Caco-2 (cell line): Measurements from ENCODE around the gene ICAM5. TPM values are rescaled to one million over a fixed set of nuclear protein-coding genes. Genes with fewer than 3 reads are reported as not detected.

ENCODE experiments used
- BruUV-seq: library from RNA; stranded (reverse); fragments of 400-500 nt; replicated peaks from 2 replicates; lab custom pipeline; 2021; lab: Mats Ljungman, UMichigan
- CTCF ChIA-PET: fragments of 300-600 bp; sonication (Branson Sonifier 250); formaldehyde crosslinking; loops from one replicate; lab custom pipeline; 2022; ENCODE audit warnings: antibody characterized with exemption; lab: Charles Lee
- POLR2A ChIA-PET: fragments of 300-600 bp; sonication (Branson Sonifier 250); formaldehyde crosslinking; loops from one replicate; lab custom pipeline; 2022; ENCODE audit warnings: antibody characterized with exemption; lab: Charles Lee
- DNase-seq, 2 experiments: peaks; one replicate each; pipeline versions ENCODE4 v3.0.0 to v3.0.0-alpha.2; 2020 to 2022
- H3K27me3 ChIP-seq: replicated peaks from 2 replicates; pipeline ENCODE4 v1.6.0; 2011; ENCODE audit warnings: low read length; ENCODE audit not compliant: control insufficient read depth, insufficient read depth
- H3K36me3 ChIP-seq: 2 replicates; pipeline ENCODE4 v1.5.1; 2011; ENCODE audit warnings: low read length; ENCODE audit not compliant: control insufficient read depth, insufficient read depth
- H3K4me1 ChIP-seq: fragments of 250-450 bp; sonication (Bioruptor Pico); 2 replicates; pipeline ENCODE4 v1.5.1; 2020; ENCODE audit warnings: mild to moderate bottlenecking
- H3K4me3 ChIP-seq: 2 replicates; pipeline ENCODE4 v1.5.1; 2011; ENCODE audit warnings: low read depth, mild to moderate bottlenecking, control low read depth, low read length
- H3K9me3 ChIP-seq: fragments of 250-450 bp; sonication (Bioruptor Pico); 2 replicates; pipeline ENCODE4 v1.5.1; 2020; ENCODE audit warnings: mild to moderate bottlenecking, moderate library complexity
- H3K27ac Mint-ChIP-seq: one replicate; pipeline ENCODE4 v1.8.0; 2022; ENCODE audit warnings: mixed read lengths; ENCODE audit not compliant: unreplicated experiment
- H3K27me3 Mint-ChIP-seq: one replicate; pipeline ENCODE4 v1.8.0; 2022; ENCODE audit warnings: mixed read lengths; ENCODE audit not compliant: insufficient read depth, unreplicated experiment
- H3K36me3 Mint-ChIP-seq: one replicate; pipeline ENCODE4 v1.8.0; 2022; ENCODE audit warnings: mild to moderate bottlenecking, mixed read lengths; ENCODE audit not compliant: insufficient read depth, unreplicated experiment
- H3K4me1 Mint-ChIP-seq: one replicate; pipeline ENCODE4 v1.8.0; 2022; ENCODE audit warnings: low read depth, mixed read lengths; ENCODE audit not compliant: unreplicated experiment
- H3K4me3 Mint-ChIP-seq: one replicate; pipeline ENCODE4 v1.8.0; 2022; ENCODE audit warnings: mild to moderate bottlenecking, moderate library complexity, mixed read lengths; ENCODE audit not compliant: unreplicated experiment
- H3K9me3 Mint-ChIP-seq: one replicate; pipeline ENCODE4 v1.8.0; 2022; ENCODE audit warnings: mixed read lengths; ENCODE audit not compliant: unreplicated experiment
- intact Hi-C: fragments of 100-400 bp; cut with micrococcal nuclease; formaldehyde crosslinking; loops from one replicate; pipeline ENCODE4 v1.10.0; 2022; ENCODE audit not compliant: unreplicated experiment
- total RNA-seq: library from RNA; stranded (reverse); gene quantifications from 2 replicates; pipeline ENCODE4 v1.2.3, GENCODE V29; 2022
- TF ChIP-seq, protein P1 (sequence below), 2 experiments: fragments of 200-600 bp in 1 of 2; IDR thresholded peaks; 1 replicate in 1 of 2; 2 replicates in 1 of 2; pipeline versions ENCODE4 v1.5.1 to v1.8.0; 2011 to 2022; ENCODE audit warnings: antibody characterized with exemption in 1 of 2, control low read depth in 1 of 2, inconsistent platforms in 1 of 2, low read depth in 1 of 2, low read length in 1 of 2, mild to moderate bottlenecking in 1 of 2, moderate library complexity in 1 of 2; ENCODE audit not compliant: insufficient read depth in 1 of 2, severe bottlenecking in 1 of 2, unreplicated experiment in 1 of 2

ICAM5 gene
- total RNA-seq, 1 experiment from 2014 or later = 3.2 TPM

DNA sequence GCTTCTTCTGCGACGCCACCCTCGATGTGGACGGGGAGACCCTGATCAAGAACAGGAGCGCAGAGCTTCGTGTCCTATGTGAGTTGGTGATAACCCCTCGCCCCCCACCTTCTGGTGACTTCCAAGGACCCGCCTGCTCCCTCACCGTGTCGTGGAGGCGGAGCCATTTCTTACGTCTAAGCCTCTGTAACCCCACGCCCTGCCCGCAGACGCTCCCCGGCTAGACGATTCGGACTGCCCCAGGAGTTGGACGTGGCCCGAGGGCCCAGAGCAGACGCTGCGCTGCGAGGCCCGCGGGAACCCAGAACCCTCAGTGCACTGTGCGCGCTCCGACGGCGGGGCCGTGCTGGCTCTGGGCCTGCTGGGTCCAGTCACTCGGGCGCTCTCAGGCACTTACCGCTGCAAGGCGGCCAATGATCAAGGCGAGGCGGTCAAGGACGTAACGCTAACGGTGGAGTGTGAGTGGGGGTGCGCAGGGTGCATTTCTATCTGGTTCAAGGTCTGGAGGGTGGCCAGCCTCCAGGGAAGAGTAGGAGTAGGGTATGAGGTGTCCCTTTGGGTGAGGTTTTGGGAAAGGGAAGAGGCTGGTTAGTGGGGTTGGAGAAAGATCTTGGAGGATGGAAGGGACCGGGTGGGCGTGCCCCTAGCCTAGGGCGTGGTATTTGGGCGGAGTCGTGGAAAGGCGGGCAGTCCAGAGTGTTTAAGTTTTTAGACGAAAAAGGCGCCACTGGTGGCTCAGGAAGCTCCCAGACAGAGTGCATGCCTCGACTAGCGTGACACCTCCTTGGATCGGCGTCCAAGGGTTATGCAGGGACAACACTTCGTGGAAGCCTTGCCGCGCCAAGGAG, 3.3 kb downstream of the ICAM5 start:
- Mint-ChIP-seq H3K4me1 (peaks cover 15% of the 10 kb centered on the region), H3K4me3 (peak overlapping the region; percentile 87), H3K27me3 (peaks cover 7% of the 10 kb centered on the region), H3K27ac (no peak overlapping the region), H3K9me3 (no peaks in the 10 kb centered on the region), H3K36me3 (peaks cover 14% of the 10 kb centered on the region)
- no peaks in the 10 kb centered on the region for H3K9me3 ChIP-seq
- intact Hi-C loops = no loop called here
- DNase-seq = no peak
- ChIA-PET CTCF (interaction anchor here (0.6 kb wide), 1 partner anchor 407 kb away, joined by 3 read pairs; no protein-coding TSS in a partner anchor), POLR2A (no interaction called here)
- H3K36me3 ChIP-seq = no peaks in the 10 kb centered on the region; the same call in 1 of the 2 replicates
- no TSS peak for BruUV-seq
- TF ChIP-seq, protein P1, sequence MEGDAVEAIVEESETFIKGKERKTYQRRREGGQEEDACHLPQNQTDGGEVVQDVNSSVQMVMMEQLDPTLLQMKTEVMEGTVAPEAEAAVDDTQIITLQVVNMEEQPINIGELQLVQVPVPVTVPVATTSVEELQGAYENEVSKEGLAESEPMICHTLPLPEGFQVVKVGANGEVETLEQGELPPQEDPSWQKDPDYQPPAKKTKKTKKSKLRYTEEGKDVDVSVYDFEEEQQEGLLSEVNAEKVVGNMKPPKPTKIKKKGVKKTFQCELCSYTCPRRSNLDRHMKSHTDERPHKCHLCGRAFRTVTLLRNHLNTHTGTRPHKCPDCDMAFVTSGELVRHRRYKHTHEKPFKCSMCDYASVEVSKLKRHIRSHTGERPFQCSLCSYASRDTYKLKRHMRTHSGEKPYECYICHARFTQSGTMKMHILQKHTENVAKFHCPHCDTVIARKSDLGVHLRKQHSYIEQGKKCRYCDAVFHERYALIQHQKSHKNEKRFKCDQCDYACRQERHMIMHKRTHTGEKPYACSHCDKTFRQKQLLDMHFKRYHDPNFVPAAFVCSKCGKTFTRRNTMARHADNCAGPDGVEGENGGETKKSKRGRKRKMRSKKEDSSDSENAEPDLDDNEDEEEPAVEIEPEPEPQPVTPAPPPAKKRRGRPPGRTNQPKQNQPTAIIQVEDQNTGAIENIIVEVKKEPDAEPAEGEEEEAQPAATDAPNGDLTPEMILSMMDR (IDR thresholded peaks at IDR 0.05; ENCODE audit: insufficient read depth in 1 of 2, low read depth in 1 of 2, low read length in 1 of 2, severe bottlenecking in 1 of 2, unreplicated experiment in 1 of 2) = no peak
- H3K4me3 ChIP-seq = peak overlapping the region; percentile 48
- H3K4me1 ChIP-seq = peaks cover 12% of the 10 kb centered on the region
- no peaks in the 10 kb centered on the region for H3K27me3 ChIP-seq

GRCh38 chr19:10293637-10294367, 4.0 kb downstream of the ICAM5 start:
- no TSS peak for BruUV-seq
- intact Hi-C loops = no loop called here
- Histone ChIP-seq H3K36me3 (no peaks in the 10 kb centered on the region; the same call in 1 of the 2 replicates), H3K9me3 (no peaks in the 10 kb centered on the region), H3K4me3 (no peak overlapping the region), H3K27me3 (no peaks in the 10 kb centered on the region), H3K4me1 (peaks cover 7% of the 10 kb centered on the region; the same call in 1 of the 2 replicates)
- TF ChIP-seq, protein P1 (IDR thresholded peaks at IDR 0.05; ENCODE audit: insufficient read depth in 1 of 2, low read depth in 1 of 2, low read length in 1 of 2, severe bottlenecking in 1 of 2, unreplicated experiment in 1 of 2) = no peak
- H3K9me3 Mint-ChIP-seq = no peaks in the 10 kb centered on the region
- POLR2A ChIA-PET = no interaction called here
- H3K4me1 Mint-ChIP-seq = peaks cover 11% of the 10 kb centered on the region
- H3K27me3 Mint-ChIP-seq = peaks cover 7% of the 10 kb centered on the region
- H3K27ac Mint-ChIP-seq = no peak overlapping the region
- CTCF ChIA-PET = interaction anchor here (0.6 kb wide), 1 partner anchor 408 kb away, joined by 3 read pairs; no protein-coding TSS in a partner anchor
- H3K4me3 Mint-ChIP-seq = no peak overlapping the region
- no peak for DNase-seq
- peaks cover 9% of the 10 kb centered on the region for H3K36me3 Mint-ChIP-seq

DNA sequence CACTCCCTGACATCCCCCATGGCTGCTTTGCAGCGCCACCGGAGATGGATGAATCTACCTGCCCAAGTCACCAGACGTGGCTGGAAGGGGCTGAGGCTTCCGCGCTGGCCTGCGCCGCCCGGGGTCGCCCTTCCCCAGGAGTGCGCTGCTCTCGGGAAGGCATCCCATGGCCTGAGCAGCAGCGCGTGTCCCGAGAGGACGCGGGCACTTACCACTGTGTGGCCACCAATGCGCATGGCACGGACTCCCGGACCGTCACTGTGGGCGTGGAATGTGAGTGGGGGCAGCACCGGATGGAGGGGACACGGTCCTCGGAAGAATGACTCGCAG, 4.6 kb downstream of the ICAM5 start:
- TF ChIP-seq, protein P1 (IDR thresholded peaks at IDR 0.05; ENCODE audit: insufficient read depth in 1 of 2, low read depth in 1 of 2, low read length in 1 of 2, severe bottlenecking in 1 of 2, unreplicated experiment in 1 of 2) = no peak
- no peaks in the 10 kb centered on the region; the same call in 1 of the 2 replicates for H3K36me3 ChIP-seq
- intact Hi-C loops = no loop called here
- H3K27me3 ChIP-seq = no peaks in the 10 kb centered on the region
- Mint-ChIP-seq H3K27me3 (peaks cover 7% of the 10 kb centered on the region), H3K36me3 (peaks cover 7% of the 10 kb centered on the region), H3K27ac (no peak overlapping the region), H3K4me1 (peaks cover 9% of the 10 kb centered on the region), H3K4me3 (no peak overlapping the region), H3K9me3 (no peaks in the 10 kb centered on the region)
- ChIA-PET CTCF (no interaction called here), POLR2A (no interaction called here)
- H3K4me3 ChIP-seq = no peak overlapping the region
- peaks cover 7% of the 10 kb centered on the region; the same call in 1 of the 2 replicates for H3K4me1 ChIP-seq
- no TSS peak for BruUV-seq
- H3K9me3 ChIP-seq = no peaks in the 10 kb centered on the region
- DNase-seq = no peak
